ENCODE measurements around the gene COX20.

COX20 gene

DNA sequence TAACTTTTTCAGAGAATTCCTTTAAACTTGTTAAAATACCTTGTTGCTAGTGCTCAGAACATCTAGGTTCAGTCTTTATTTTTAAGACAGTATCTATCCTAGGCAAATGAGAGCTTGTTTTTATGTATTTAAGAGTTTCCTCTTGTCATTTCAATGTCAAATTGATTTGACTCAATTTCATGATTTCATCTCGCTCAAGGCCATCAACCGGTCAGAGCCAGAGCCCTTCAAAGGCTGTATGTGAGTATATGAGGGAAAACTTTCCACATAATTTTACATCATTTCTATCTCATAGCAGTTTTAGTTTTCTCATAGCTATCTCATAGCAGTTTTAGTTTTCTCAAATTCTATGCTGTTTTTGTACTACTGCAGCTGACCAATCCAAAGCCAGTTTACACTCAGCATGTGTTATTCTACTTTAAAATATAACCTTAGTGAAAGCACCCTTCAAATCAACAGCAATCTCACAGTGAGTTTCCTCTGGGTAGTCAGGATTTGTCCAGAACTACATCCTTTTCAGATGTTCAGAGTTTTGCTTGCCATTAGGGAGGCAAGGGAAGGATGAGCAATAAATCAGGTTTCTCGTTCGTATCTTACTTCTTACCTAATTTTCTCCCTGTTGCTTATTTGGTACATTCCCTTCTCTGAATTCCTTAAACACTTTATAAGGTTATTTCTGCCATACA, 16.2 kb downstream of the COX20 start:
- DNase-seq (ENCODE audit: low read depth in 2 of 2): no peak

DNA sequence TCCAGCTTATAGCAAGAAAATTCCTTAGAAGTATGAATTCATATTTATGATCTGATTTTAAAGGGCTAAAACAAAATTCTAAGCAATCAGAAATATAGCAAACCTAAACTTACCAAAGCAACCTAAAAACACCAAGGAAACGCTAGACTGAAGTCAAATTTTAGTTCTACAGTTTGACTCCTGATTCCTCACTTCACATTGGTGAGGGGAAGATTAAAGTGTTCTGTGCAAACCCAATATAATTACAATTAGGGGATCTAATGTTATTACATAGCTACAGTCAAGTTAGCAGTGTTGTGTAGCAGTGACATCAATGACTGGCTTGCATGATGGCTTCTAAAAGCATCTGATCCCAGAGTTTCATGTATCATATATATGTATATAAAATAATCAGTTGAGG, 17.2 kb downstream of the COX20 start:
- DNase-seq (ENCODE audit: low read depth in 2 of 2): no peak

DNA sequence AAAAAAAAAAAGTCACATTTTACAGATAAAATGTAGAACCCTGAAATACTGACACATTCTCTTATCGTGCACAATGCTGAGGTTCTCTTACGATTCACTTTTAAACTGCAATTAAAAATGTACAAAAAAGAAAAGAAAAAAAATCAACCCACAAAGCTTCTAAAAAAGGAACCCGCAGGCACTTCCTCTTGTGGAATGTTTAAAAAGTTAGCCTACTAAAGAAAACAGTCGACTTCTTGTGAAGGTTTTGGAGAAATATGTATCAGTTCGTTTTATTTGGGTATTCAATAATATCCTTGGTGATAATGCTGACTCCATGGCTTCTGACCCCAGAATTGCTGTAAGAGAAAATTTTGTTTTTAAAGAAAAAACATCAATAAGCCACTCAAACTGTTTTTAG, 18.7 kb downstream of the COX20 start:
- DNase-seq (ENCODE audit: low read depth in 2 of 2): no peak

DNA sequence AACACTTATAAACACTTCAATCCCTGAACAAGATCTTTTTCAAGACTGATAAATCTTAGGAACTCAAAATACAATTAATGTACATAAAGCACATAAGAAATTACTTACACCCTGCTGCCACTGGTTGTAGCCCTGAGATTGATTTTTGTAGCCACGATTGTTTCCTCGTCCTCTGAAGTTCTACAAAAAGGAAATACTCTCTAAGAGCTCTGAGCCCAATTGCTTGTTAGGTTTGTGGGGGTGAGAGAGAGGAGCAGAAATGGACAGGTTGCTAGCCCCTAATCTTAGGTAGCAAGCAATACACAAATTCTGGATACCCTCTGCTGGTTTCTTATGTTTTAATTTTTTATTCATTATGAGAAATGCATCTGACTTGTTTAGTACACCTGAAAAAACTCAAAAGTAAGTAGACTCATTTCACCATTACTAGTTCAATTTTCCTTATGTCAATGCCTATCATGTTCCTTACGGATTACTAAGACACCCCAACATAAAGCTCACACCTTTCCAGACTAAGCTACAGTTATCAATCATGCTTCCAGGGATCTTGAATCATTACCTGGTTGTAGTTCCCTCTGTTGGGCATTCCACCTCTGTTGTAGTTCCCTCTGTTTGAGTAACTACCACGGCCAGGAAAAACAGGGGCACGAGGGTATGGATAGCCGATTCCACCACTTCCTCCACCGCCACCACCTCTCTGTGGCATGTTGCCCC, 19.6 kb downstream of the COX20 start:
- DNase-seq (ENCODE audit: low read depth in 2 of 2): no peak

DNA sequence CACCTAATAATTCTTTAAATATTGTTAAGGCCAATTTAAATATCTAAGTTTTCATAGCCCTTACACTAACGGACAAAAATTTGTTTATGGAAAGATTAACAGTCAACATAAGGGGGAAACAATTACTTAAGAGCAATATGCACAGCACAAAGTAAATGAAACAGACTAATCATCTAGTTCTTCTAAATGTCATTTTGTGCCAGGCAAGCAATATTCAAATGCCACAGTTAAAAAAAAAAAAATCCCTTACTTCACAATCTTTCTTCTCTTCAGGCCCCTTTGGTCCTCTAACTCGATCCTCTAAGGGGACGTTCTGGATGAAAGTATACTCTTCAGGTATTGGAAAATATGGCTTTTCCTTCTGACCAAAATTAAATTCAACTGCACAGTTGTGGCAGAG, 22.3 kb downstream of the COX20 start:
- DNase-seq (ENCODE audit: low read depth in 2 of 2): no peak

DNA sequence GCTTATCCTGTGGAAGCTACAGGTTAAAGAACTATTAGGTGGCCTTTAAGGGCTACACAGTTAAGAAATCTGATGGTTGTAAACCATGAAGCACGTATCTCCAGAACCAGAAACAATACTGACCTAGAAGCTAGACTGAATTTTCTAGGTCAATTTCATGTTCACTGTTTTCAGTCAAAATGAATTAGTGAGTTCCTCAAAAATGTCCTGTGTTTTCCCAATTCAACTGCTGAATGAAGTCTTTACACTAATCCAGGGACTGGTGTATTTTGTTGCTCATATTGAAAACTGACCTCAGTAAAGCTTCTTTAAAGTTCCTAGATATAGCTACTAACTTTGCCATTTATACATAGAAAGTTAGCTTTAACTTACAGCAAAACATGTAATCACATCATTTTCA, 22.9 kb downstream of the COX20 start:
- DNase-seq (ENCODE audit: low read depth in 2 of 2): no peak

DNA sequence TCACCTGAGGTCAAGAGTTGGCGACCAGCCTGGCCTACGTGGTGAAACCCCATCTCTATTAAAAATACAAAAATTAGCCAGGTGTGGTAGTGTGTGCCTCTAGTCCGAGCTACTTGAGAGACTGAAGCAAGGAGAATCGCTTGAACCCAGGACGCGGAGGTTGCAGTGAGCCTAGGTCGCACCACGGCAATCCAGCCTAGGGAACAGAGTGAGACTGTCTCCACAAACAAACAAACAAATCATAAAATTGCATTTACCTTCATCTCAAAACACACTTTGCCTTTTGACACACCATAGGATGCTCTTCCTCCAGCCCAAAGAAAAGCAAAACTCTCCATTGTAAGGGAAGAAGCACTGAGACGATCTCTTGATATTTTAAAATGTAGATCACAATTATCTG, 24.6 kb downstream of the COX20 start:
- DNase-seq (ENCODE audit: low read depth in 2 of 2): no peak

DNA sequence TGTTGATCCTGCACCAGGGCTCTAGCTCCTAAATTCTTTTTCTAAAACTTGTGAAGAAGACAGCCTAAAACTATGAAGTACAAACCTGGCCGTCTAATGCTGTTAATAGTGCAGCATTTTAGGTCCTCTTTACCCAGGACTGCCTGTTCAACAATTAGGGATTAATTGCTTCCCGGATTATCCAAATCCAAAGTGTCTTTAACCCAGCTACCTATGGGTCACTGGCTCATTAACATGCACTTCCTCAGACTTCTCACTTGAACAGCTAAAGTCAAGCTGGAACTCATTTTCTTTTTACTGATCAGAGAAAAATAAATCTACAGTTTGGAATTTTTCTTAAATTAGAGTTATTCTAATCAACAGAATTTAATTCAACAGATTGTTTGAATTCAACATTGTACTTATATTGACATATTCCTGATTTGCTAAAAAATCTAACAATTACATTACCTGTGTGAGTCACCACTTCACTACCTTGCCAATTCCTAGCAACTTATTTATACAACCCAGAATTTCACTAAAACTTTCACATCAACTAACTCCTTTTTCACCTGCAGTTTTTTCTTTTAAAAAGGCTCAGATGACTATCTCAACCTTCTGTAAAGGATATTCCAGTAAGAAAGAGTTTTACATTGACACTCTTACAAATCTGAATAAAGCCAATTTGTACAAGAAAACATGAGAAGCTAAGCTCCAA, 25.6 kb downstream of the COX20 start:
- DNase-seq (ENCODE audit: low read depth in 2 of 2): no peak

DNA sequence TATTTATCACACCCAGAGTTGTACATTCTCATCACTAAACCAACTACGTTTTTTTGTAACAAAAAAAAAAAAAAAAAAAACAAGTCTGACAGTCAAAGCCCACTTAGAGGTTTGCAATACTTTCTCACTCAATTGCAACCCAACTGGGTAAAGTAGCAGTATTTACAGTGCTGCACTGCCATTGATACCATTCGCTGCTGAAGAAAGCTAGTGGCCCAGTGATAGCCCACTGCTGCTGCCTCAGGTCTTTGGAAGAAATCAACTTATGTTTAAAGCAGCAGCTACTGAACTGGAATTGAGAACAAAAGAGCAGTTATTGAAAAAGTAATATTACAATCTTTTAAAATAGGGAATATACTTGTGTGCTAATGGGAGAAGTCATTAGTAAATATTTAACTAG, 26.2 kb downstream of the COX20 start:
- no peak for DNase-seq (ENCODE audit: low read depth in 2 of 2)

DNA sequence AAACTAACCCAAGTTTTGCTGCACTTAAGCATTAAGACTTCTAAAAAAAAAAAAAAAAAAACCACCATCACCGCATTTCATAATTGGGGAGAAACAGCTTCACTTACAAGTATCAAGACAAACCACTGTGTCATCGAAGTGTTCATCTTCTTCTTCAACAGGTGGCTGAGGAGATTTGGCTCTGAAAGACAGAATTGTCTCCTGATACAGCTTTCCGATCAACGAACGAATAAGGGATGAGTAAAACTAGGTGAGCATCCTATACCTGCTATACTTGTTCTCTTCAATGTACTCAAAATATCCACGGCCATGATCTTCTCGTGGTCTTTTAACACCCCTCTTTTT, 26.9 kb downstream of the COX20 start:
- no peak for DNase-seq (ENCODE audit: low read depth in 2 of 2)

DNA sequence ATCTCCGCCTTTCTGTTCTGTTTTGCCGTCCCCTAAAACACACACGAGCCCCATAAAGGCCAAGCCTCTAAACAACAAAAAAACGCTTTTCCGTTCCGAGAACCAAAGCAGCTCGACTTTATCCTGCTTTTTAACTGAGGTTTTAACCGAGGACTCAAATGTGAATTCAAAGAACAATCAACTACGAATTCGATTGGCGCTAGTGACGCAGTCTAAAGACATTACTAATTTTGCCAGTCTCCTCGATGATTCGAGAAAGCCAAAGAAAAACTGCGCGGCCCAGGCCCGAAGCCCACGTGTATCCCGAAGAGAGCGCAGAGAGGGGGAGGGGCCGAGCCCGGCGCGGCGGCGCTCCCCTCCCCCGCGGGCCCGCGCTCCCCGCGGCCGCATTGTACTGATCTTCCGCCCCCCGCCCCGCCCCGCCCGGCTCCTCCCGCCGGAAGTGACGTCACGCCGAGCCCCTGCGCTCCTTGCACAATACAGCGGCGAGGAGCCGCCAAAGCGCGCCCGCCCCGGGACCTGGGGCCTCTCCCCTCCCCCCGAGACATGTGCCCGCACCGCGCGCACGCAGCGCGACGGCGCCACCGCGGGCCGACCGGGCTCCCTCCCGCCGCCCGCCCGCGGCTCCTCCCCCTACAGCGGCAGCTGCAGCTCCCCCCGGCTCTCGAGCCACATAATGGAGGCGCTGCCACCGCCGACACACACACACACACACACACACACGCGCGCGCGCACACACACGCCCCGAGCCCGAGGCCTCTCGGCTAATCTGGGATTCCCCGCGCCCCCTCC, 27.4 kb downstream of the COX20 start:
- DNase-seq (ENCODE audit: low read depth in 2 of 2): peak; percentile 91 to 95

DNA sequence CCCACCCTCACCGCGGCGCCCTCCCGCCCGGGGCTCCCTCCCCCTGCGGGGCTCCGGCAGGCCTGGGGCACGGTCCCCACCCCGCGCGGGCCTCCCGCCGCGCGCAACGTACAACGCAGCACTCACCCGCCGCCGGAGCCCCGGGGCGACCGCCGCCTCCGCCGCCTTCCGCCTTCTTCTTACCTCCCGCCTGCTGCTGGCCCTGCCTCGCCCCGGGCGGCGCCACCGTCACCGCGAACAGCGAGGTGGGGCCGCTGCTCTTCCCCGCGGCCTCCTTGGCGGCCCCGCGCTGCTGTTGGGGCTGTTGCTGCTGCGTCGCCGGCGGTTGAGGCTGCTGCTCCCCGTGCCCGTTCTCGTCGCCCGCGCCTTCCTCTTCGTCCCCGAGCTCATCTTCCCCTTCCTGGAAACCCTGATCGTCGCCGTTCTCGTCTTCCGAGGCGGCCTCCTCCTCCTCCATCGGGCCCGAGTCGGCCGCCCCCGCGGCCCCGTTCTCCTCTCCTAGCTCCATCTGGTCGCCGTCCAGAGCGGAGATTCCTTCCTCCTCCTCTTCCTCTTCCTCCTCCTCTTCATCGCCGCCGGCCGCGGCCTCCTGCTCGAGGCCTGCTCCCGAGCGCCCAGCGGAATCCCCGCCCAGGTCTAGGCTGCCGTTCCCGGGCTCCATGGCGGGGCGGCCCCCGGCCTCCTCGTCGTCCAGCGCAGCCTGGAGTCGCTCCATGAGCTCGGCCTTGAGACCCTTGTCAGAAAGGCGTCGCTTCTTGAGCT, 28.2 kb downstream of the COX20 start:
- peak; percentile 10 to 16 for DNase-seq (ENCODE audit: low read depth in 2 of 2)

DNA sequence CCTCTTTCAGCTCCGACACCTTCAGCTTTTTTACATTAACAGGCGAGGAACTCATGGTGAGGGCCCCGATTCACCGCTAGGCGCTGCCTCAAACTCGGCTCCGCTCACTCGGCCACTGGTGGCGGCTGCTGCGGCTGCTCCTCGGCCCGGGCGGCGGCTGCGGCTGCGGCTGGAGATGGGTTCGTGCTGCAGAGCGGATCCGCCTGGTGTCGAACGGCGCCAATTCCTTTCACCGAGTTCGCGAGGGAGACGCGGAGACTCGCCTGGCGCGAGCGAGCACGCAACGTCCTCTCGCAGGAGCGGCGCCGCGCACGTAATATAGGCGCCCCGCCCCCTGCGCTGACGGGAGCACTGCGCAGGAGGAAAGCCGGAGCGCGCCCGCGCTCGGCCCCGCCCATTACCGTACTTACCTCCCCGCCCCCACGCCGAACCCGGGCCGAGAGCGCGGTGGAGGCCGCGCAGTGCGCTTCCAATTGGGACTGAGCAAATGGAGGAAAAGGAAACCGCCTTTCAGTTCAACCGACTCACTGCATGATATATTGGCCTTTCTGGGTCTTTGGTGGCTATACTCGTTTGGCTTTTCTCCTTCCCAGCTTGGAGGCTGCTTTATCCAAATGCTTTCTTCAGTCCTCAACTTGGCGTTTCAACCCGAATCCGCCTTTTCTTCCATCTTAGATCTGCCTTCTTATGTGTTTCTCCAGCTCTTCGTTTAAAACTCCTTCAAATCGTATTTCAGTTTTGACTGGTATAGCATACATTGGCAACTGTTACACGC, 29.0 kb downstream of the COX20 start, which contains the start of gene HNRNPU:
Gene HNRNPU (minus strand): TSS at position 291 of the 775 bp plus-strand sequence. CDS start 236 bp downstream, at position 55.
- DNase-seq (ENCODE audit: low read depth in 2 of 2): peak; percentile 88 to 92

DNA sequence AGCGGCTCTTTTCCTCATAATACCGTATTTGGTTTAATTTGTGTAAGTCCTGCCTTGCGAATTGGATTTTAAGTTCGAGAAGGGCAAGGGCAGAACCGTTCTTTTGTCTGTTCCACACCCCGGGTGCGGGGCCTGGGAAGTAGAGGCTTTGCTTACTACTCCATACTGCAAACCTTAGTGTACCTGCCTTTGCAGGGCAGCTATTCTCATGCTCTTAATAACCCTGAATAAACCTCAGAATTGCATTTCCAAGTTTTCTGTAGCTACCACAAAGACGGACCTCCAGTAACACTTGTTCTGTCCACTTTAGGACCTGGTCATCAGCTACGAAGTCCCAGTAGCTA, 29.5 kb downstream of the COX20 start:
- DNase-seq (ENCODE audit: low read depth in 2 of 2): no peak

DNA sequence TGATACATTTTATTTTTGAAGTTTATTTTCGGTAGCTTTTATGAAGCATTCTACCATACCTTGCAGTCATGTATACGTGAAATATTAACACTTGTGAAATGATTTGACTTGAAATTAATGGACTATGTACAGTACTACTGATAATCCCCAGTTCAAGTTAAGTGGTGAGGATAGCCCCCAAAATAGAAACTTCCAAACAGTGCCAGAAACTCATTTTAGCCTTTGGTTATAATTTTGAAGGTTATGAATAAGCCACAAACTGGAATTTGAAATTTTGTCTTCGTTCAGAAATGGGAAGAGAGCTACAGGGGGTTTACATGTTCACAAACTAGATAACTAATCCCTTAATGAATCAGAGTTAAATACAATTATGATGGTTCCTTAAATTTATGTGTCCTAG, 30.4 kb downstream of the COX20 start:
- no peak for DNase-seq (ENCODE audit: low read depth in 2 of 2)

DNA sequence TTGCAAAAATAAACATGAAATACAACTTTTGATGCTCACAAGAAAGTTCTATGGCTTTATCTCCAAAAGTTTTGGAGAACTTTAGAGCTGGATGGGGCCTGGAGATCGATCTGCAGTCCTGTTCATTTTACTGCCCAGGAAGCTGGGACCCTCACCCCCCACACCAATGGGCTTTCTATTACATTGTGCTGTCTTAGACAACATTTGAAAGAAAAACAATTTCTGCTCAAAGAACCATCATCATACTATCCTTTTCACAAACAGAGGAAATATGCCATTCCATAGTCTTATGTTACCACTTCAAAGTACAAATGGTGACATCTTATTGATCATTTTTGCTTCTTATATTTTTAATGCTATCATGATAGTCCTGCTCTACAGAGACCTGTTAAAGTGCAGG, 30.9 kb downstream of the COX20 start:
- no peak for DNase-seq (ENCODE audit: low read depth in 2 of 2)

DNA sequence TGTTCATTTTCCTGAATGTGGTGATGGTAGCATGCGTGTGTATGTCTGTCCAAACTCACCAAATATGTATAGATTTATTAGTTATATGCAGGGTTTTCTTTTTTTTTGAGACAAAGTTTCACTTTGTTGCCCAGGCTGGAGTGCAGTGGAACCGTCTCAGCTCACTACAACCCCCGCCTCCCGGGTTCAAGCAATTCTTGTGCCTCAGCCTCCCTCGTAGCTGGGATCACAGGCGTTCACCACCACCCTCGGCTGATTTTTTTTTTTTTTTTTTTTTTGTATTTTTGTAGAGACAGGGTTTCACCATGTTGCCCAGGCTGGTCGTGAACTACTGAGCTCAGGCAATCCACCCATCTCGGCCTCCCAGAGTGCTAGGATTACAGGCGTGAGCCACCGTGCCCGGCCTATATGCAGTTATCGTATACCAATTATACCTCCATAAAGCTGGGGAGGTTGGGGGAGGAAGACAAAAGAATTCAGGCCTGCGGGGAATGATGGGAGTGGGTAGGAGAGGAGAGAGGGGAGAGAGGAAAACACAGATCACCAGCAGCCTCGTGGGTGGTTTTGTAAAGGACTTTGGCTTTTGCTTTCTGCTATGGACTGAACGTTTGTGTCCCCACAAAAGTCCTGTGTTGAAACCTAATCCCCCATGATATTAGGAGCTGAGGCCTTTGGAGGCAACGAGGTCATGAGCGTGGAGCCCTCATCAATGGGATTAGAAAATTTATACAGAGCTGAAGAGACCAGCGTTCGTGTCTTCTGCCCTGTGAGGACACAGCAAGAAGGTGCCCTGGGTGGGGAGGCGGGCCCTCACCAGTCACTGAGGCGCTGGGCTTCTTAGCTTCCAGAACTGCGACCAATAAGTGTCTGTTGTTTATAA, 33.3 kb downstream of the COX20 start:
- DNase-seq (ENCODE audit: low read depth in 2 of 2): no peak

DNA sequence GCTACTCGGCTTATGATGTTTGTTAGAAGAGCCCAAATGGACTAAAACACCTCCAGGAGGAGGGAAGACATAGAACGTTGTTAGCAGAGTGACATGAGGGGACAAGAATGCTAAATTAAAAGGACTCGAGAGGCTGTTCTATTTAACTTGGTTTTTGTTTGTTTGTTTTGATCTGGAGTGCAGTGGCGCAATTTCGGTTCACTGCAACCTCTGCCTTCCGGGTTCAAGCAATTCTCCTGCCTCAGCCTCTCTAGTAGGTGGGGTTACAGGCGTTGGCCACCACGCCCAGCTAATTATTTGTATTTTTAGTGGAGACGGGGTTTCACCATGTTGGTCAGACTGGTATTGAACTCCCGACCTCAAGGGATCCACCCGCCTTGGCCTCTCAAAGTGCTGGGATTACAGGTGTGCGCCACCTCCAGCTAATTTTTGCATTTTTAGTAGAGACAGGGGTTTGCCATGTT, 33.9 kb downstream of the COX20 start:
- no peak for DNase-seq (ENCODE audit: low read depth in 2 of 2)

DNA sequence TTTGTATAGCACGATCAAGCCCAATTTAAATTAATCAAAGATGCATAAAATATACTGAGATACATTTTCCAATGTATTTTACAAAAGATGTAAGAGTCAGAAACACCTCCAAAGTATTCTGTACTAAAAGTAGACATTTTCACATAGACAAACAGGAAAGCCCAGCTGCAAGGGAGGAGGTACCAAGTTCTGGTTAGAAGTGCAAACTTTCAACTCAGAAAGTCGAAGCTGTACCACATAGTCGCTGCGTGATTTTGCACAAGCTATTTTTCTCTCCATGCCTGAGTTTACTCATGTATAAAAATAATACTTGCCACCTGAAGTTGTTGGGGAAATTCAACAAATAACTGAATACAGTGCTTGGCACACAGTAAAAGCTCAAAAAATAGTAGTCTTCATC, 34.5 kb downstream of the COX20 start:
- DNase-seq (ENCODE audit: low read depth in 2 of 2): no peak
